ENCODE results near the gene ACO2.

DNA sequence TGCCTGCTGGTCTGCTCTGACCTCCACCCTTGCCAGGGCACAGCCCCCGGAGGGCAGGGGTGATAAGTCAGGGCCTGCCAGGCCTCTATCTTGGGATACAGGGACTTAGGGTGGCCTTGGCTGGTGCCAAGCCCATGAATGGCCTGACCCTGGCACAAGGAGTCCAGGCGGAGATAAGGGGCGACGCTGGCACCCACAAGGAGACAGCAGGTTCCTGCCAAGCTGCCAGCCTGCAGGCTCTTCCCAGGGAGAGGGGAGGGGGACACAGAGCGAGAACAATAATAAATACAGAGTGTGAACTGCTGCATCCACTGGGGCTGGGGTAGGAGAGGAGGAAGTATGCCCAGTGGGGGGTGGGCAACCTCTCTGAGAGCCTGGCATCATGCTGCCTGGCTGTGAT, 92.9 kb downstream of the ACO2 start:
- TF ChIP-seq, protein P1, sequence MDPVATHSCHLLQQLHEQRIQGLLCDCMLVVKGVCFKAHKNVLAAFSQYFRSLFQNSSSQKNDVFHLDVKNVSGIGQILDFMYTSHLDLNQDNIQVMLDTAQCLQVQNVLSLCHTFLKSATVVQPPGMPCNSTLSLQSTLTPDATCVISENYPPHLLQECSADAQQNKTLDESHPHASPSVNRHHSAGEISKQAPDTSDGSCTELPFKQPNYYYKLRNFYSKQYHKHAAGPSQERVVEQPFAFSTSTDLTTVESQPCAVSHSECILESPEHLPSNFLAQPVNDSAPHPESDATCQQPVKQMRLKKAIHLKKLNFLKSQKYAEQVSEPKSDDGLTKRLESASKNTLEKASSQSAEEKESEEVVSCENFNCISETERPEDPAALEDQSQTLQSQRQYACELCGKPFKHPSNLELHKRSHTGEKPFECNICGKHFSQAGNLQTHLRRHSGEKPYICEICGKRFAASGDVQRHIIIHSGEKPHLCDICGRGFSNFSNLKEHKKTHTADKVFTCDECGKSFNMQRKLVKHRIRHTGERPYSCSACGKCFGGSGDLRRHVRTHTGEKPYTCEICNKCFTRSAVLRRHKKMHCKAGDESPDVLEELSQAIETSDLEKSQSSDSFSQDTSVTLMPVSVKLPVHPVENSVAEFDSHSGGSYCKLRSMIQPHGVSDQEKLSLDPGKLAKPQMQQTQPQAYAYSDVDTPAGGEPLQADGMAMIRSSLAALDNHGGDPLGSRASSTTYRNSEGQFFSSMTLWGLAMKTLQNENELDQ (tag by site-specific recombination; IDR thresholded peaks at IDR 0.05; ENCODE audit: low read depth): no peak
- TF ChIP-seq, protein P2, sequence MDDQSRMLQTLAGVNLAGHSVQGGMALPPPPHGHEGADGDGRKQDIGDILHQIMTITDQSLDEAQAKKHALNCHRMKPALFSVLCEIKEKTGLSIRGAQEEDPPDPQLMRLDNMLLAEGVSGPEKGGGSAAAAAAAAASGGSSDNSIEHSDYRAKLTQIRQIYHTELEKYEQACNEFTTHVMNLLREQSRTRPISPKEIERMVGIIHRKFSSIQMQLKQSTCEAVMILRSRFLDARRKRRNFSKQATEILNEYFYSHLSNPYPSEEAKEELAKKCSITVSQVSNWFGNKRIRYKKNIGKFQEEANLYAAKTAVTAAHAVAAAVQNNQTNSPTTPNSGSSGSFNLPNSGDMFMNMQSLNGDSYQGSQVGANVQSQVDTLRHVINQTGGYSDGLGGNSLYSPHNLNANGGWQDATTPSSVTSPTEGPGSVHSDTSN (CRISPR knock-in tag; IDR thresholded peaks at IDR 0.05): no peak
- TF ChIP-seq ZNF266 (tag by site-specific recombination; IDR thresholded peaks at IDR 0.05; ENCODE audit: low read depth) (no peak), ZNF184 (tag by site-specific recombination; IDR thresholded peaks at IDR 0.05) (no peak), SP3 (tag by site-specific recombination; IDR thresholded peaks at IDR 0.05) (no peak), SALL2 (tag by site-specific recombination; IDR thresholded peaks at IDR 0.05; ENCODE audit: borderline replicate concordance) (no peak), ZNF248 (tag by site-specific recombination; IDR thresholded peaks at IDR 0.05) (no peak), ZEB2 (tag by site-specific recombination; IDR thresholded peaks at IDR 0.05) (no peak), ZNF416 (tag by site-specific recombination; IDR thresholded peaks at IDR 0.05) (no peak), ZNF114 (tag by site-specific recombination; IDR thresholded peaks at IDR 0.05) (no peak), SCRT1 (tag by site-specific recombination; IDR thresholded peaks at IDR 0.05; ENCODE audit: borderline replicate concordance) (no peak)
- TF ChIP-seq, protein P3, sequence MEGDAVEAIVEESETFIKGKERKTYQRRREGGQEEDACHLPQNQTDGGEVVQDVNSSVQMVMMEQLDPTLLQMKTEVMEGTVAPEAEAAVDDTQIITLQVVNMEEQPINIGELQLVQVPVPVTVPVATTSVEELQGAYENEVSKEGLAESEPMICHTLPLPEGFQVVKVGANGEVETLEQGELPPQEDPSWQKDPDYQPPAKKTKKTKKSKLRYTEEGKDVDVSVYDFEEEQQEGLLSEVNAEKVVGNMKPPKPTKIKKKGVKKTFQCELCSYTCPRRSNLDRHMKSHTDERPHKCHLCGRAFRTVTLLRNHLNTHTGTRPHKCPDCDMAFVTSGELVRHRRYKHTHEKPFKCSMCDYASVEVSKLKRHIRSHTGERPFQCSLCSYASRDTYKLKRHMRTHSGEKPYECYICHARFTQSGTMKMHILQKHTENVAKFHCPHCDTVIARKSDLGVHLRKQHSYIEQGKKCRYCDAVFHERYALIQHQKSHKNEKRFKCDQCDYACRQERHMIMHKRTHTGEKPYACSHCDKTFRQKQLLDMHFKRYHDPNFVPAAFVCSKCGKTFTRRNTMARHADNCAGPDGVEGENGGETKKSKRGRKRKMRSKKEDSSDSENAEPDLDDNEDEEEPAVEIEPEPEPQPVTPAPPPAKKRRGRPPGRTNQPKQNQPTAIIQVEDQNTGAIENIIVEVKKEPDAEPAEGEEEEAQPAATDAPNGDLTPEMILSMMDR (tag by site-specific recombination; IDR thresholded peaks at IDR 0.05): no peak
- TF ChIP-seq, protein P4, sequence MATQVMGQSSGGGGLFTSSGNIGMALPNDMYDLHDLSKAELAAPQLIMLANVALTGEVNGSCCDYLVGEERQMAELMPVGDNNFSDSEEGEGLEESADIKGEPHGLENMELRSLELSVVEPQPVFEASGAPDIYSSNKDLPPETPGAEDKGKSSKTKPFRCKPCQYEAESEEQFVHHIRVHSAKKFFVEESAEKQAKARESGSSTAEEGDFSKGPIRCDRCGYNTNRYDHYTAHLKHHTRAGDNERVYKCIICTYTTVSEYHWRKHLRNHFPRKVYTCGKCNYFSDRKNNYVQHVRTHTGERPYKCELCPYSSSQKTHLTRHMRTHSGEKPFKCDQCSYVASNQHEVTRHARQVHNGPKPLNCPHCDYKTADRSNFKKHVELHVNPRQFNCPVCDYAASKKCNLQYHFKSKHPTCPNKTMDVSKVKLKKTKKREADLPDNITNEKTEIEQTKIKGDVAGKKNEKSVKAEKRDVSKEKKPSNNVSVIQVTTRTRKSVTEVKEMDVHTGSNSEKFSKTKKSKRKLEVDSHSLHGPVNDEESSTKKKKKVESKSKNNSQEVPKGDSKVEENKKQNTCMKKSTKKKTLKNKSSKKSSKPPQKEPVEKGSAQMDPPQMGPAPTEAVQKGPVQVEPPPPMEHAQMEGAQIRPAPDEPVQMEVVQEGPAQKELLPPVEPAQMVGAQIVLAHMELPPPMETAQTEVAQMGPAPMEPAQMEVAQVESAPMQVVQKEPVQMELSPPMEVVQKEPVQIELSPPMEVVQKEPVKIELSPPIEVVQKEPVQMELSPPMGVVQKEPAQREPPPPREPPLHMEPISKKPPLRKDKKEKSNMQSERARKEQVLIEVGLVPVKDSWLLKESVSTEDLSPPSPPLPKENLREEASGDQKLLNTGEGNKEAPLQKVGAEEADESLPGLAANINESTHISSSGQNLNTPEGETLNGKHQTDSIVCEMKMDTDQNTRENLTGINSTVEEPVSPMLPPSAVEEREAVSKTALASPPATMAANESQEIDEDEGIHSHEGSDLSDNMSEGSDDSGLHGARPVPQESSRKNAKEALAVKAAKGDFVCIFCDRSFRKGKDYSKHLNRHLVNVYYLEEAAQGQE (tag by site-specific recombination; IDR thresholded peaks at IDR 0.05): no peak
- TF ChIP-seq, protein P5, sequence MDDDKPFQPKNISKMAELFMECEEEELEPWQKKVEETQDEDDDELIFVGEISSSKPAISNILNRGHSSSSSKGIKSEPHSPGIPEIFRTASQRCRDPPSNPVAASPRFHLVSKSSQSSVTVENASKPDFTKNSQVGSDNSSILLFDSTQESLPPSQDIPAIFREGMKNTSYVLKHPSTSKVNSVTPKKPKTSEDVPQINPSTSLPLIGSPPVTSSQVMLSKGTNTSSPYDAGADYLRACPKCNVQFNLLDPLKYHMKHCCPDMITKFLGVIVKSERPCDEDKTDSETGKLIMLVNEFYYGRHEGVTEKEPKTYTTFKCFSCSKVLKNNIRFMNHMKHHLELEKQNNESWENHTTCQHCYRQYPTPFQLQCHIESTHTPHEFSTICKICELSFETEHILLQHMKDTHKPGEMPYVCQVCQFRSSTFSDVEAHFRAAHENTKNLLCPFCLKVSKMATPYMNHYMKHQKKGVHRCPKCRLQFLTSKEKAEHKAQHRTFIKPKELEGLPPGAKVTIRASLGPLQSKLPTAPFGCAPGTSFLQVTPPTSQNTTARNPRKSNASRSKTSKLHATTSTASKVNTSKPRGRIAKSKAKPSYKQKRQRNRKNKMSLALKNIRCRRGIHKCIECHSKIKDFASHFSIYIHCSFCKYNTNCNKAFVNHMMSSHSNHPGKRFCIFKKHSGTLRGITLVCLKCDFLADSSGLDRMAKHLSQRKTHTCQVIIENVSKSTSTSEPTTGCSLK (tag by site-specific recombination; IDR thresholded peaks at IDR 0.05): no peak
